CD4-positive, alpha-beta T cell treated with Interleukin-15 for 1 hour (primary cell): ENCODE data around the gene SPINT2.
A peak's percentile ranks its signal among the peaks of the same experiment; 100 is the strongest.
"Not testable (repeated sequence)": the region's sequence is repeated elsewhere in the genome, so short reads cannot be mapped to it uniquely, and the experiment has no call there.

Experiments
- DNase-seq: peaks from one replicate; pipeline ENCODE4 v3.0.0-alpha.2; 2020

The SPINT2 gene, protein sequence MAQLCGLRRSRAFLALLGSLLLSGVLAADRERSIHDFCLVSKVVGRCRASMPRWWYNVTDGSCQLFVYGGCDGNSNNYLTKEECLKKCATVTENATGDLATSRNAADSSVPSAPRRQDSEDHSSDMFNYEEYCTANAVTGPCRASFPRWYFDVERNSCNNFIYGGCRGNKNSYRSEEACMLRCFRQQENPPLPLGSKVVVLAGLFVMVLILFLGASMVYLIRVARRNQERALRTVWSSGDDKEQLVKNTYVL

DNA sequence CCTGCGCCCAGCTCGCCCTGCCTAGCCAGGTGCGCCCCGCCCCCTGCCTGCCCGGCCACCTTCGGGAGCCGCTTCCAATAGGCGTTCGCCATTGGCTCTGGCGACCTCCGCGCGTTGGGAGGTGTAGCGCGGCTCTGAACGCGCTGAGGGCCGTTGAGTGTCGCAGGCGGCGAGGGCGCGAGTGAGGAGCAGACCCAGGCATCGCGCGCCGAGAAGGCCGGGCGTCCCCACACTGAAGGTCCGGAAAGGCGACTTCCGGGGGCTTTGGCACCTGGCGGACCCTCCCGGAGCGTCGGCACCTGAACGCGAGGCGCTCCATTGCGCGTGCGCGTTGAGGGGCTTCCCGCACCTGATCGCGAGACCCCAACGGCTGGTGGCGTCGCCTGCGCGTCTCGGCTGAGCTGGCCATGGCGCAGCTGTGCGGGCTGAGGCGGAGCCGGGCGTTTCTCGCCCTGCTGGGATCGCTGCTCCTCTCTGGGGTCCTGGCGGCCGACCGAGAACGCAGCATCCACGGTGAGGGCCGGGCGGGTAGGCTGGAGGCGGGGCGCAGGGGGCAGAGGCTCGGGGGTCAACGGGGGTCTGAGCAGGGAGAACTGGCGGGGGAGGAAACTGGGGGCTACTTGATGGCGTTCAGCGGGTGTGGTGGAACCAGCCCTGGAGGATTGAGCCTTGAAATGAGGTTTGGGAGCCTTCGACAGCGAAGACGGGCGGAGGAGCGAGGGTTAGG lies at the start of gene SPINT2:
Gene SPINT2 (plus strand): TSS at position 88 of the 727 bp plus-strand sequence. CDS start 320 bp downstream, at position 408.
- peak; percentile 71 for DNase-seq

DNA sequence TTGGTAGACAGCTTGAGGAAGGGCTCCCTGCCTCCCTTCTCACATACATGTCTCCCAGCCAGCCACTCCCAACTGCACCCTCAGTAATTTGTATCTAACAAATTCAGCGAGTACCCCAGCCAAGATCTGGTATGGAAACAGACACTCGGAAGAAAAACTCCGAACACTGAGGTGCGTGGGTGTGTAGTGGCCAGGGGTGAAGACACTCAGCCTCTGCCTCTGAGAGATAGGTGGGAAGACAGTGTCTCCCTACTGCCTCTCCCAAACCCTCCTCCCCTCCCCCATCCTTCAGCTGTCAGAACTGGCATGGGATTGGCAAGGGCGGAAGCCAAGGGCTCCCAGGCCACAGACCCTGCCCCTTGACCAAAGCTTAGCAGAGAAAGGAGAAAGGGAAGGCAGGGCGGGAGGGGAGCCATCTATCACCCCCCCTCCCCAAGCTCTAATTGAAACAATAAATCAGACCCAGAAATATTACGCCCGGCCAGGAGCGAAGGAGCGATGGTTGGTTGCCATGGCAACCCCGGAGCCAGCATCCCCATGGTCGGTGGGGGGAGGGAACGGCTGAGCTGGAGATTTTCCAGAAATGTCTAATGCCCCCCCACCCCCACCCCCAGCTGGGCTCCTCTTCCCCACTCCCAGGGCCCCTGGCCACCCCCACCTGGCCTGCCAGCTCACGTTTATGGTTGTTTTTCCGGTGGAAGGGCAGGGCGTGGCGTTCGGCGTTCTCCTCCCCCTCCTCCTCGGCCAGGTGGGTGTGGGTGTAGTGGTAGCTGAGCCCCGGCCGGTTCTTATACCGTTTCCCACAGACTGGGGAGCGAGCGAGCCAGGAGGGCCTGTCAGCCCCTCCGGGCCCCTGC lies 47.4 kb upstream of the SPINT2 start:
- DNase-seq, result no peak

DNA sequence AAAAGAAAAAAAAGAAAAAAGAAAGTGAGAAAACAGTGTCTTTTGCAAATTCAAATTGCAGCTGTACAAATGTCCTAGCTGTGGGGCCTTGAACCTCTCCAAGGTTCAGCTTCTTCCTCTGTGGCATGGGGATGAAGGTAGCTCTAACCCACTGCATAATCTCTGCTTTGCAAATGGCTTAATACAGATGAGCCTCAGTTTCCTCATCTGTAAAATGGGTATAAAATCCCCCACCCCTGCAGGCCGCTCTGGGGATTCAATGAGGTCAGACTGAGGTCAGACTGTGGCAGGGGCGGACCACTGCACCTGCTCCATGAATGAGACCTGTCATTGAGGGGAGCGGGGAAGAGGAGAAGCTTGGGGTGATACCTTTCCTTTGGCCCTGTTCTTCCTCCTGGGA lies 46.2 kb upstream of the SPINT2 start:
- DNase-seq, result no peak

DNA sequence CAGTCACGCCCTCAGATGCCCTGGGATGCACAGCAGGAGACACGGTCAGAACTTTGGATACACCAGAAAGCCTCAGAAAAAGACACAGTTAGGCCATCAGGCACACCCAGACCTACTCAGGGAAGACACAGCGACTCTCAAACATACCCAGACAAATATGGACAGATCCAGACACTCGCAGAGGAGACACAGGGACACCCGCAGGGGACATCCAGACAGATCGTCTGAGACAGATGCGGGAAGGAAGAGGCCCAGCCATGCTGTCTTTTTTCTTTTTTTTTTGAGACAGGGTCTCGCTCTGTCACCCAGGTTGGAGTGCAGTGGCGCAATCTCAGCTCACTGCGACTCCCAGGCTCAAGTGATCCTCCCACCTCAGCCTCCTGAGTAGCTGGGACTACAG lies 45.2 kb upstream of the SPINT2 start:
- DNase-seq, result no peak

DNA sequence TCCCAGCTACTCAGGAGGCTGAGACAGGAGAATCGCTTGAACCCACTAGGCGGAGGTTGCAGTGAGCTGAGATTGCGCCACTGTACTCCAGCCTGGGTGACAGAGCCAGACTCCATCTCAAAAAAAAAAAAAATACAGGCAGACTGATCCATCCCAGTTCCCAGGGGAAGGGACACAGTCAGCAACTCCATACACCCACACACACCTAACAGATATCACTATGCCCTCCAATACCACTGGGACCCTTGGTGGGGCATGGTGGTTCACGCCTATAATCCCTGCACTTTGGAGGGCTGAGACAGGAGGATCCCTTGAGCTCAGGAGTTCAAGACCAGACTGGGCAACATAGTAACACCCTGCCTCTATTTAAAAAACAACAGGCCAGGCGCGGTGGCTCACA lies 43.0 kb upstream of the SPINT2 start:
- no peak for DNase-seq

DNA sequence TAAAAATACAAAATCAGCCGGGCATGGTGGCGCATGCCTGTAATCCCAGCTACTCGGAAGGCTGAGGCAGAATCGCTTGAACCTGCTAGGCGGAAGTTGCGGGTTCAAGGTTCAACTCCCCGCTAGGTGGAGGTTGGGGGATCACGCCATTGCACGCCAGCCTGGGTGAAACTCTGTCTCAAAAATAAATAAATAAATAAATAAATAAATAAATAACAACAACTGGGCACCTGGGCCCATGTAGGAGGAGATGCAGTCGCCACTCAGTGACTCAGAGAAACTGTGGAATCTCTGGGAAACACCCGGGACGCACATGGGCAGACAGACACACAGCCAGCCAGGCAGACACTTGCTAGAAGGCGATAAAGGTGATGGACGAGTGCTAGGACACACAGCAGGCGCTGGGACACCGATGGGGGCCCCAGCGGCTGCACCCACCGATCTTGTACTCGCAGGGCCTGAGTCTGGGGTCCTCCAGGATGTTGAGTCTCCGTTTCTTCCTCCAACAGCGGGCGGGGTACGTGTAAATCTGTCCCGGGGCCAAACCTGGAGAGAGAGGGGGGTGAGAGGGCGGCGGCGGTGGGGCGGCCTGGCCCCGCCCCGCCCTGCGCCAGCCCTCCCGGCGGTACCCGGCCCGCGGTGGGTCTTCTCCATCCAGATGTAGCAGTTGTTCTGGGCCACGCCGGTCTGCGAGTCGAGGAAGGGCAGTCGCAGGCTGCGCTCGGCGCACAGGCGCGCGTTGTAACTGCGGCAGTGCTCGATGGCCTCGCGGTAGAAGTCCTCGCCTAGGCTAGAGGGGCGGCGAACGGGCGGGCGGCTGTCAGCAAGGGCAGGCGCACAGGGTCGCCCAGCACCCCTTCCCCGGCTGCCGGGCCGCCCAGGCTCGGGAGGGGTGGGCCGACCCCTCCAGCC lies 42.2 kb upstream of the SPINT2 start:
- DNase-seq, result no peak

DNA sequence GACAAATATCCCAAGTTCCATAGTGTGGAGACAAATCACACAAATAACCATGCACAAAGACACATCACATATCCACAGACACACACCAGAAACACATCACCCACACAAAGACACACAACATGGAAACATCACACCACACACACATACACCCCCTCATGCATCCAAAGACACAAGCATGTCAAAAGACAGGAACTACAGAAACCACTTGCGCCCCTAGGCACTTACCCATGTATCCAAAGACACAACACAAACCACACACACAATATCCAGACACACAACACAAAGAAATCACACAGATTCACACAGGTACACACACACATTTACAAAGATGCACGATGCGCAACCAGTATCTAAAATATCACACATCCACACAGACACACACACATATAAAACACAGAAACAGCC lies 41.3 kb upstream of the SPINT2 start:
- DNase-seq, result no peak

DNA sequence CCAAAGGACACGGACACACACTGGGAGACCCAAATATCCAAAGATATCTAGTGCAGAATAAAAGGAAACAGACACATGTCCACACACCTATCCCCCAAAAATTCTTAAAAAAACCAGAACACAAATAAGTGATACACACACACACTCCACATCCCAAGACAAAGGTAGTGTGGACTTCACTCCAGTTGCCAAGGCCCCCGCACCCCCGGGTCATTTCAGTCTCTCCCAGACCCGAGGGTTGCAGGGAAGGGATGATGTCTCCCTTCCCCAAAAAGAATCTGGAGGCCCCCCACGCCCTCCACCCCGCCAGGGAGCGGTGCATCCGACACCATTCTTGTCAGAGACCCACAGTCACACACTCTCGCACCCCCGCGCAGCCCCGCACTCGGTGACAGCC lies 40.8 kb upstream of the SPINT2 start:
- DNase-seq, result no peak

DNA sequence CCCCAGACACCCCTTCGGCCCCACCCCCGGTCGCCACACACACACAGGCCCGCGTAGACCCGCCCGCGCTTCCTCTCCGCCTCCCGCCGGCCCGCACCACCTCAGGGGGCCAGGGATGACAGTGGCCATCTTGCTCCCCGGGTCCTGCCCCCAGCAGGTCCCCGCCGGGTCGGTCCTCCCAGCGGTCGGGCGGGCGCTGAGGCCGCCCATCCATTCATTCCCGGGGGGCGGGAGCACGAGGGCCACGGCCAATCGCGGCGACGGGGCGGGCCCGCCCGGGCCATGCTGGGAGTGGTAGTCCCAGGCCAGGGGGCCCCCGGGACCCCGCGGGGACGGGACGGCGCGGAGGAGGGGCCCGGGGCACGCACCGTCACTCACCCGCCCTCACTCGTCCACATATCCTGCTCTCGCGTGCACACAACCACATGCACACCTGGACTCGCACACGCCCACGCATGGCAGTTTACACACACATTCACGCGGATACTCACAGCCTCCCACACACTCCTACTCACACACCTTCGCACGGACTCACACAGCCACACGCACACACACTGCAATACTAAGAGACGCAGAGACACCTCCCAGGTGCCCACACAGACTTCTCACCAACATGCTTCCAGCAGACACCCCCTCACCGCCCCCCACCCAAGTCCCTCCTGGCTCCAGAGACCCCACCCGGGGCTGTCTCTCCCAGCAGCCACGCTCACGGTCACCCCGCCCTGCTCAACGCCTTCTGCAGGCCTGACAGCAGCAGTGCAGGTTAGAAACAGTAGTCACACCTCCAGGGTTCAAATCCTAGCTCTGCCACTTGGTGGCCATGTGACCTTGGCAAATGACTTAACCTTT lies 40.1 kb upstream of the SPINT2 start, which contains the start of gene DPF1:
Gene DPF1 (minus strand): TSS at position 209 of the 849 bp plus-strand sequence. CDS start 80 bp downstream, at position 129.
- DNase-seq, result peak; percentile 45

DNA sequence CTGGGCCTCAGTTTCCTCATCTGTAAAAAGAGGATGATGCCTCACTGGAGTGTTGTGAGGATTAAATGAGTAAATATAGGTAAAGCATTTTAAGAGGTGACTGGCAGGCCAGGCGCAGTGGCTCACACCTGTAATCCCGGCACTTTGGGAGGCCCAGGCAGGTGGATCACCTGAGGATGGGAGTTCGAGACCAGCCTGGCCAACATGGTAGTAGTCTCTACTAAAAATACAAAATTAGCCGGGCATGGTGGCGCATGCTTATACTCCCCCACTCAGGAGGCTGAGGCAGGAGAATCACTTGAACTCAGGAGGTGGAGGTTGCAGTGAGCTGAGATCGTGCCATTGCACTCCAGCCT lies 39.5 kb upstream of the SPINT2 start:
- not testable (repeated sequence) for DNase-seq

DNA sequence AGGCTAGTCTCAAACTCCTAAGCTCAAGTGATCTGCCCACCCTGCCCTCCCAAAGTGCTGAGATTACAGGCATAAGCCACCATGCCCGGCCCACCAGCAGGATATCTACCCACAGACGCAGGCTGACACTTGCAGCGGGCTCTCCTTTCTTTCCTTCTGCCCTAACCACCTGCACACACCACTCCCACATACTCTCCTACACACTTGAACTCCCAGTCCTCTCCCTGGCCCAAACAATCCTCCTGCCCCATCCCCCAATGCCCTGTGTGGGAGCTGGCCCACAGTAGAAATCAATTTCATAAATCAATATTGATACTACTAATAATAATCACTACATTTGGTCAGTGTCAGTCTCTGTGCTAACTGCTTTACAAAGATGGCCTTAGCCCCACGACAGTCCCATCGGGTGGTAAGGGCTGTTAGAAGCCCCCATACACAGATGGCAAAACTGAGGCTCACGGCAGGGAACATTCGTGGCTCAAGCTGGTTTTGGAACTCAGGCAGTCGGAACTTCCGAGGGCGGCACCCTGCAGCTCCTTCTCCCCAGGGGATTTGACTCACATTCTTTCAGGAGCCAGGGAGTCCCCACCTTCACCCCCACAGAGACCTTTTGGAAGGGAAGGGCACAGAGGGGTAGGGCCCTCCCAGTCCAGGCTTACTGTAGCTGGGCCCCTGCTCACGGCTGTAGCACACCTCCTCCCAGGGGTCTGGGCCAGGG lies 36.9 kb upstream of the SPINT2 start:
- DNase-seq, result no peak

DNA sequence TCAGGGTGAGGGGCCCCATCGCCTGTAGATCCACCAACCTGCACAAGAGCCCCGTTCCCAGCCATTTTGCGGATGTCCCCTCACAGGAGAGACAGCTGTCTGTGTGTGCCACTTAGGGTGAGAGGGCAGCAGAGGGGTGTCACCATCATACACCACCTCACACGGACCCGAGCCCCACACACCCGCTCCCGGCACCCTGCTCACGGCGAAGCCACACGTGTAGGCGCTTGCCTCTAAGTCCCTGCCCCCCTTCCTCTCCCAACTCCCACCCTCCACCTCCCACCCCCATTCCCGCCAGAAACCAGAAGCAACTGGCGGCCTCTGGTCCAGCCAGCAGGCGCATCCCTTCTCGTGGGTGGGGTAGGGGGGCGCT lies 36.4 kb upstream of the SPINT2 start:
- no peak for DNase-seq

DNA sequence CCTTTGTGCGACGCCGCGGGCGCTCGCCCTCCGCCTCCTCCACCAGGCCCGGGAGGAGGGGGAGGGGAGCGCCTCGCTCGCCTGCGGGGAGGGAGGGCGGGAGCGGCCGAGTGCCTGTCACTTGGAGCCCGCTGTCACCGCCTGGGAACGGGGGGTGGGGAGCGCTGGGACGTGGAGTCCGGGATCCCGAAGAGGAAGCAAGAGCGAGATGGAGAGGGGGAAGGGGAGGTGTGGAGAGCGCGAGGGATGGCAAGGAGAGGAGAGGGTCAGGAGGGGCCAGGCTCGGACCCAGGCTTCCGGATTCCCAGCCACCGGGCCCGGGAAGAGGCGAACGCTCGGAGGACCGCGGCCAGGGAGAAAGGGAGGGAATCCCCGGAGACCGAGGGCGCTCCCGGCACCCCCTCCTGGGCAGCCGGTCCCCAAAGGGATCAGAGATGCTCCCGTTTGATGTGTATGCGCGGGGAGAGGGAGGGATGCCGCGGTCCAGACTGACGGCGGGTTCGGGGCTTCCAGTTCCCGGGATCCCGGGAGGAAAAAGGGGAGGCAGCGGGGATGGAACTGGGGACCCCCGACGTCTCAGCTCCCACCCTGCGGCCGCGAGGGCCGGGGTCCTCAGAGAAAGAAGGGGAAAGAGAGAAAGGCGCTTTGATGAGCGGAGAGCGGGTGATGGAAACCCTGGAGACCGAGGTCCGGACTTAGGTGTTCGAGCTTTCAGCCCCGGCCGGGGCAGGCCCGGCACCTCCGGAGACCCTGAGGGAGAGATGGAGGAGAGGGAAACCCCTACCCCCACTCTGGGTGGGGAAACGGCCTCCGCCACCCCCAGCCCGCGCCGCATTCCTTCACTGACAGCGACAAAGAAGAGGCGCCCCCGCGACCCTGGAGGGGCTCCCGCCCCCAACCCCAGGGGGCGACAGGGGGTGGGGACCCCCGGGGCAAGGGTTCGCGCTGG lies 35.6 kb upstream of the SPINT2 start:
- no peak for DNase-seq

DNA sequence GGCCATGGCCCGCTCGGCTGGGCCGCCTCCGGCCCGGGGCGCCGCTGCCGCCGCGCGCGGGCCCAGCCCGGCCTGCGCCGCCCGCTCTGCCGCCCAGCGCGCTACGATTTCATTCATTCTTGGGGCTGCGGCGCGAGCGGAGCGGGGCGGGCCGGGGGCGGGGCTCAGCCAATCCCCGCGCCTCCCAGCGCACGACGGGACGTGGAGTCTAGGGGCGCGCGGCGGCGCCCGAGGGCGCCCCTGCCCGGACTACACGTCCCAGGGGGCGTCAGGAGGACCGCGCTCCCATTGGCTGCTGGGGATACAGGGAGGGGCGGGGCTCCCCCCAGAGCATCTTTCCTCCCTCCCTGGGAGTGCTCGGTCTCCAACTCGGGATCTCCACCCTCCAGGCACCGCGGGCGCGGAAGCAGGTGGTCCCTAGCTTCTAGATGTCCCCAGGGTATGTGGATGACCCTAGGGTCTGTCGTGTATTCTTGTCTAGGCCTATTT lies 34.7 kb upstream of the SPINT2 start:
- peak; percentile 73 for DNase-seq

DNA sequence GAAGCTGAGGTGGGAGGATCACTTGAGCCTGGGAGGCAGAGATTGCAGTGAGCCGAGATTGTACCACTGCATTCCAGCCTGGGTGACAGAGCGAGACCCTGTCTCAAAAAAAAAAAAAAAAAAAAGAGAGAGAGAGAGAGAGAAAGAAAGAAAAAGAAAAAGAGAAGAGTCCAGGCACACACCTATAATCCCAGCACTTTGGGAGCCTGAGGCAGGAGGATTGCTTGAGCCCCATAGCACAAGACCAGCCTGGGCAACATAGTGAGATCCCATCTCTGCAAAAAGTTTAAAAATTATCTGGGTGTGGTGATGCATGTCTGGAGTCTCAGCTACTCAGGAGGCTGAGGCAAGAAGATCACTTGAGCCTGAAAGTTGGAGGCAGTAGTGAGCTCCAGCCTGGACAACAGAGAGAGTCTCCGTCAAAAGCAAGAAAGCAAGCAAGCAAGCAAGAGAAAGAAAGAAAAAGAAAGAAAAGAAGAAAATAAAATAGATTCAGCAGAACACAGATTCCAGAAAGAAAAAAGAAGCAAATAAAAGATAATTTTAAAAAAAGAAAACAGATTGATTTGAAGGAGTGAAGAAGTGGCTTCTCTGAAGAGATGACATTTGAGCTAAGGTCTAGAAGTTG lies 33.8 kb upstream of the SPINT2 start:
- not testable (repeated sequence) for DNase-seq

DNA sequence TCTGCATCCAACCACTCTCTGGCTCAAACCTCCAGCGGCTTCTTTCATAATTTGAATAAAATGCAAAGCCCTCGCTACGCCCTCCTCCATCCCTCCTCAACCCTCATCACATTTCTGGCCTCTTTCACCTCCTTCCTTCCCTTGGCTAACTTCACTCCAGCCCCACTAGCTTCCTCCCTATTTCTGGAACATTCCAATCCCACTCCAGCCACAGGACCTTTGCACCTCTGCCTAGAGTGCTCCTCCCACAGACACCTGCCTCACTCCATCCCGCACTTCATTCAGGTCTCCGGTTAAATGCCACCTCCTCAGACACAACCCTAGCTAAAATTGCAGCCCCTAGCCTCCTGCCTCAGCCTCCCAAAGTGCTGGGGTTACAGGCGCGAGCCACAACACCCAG lies 32.5 kb upstream of the SPINT2 start:
- DNase-seq, result no peak

DNA sequence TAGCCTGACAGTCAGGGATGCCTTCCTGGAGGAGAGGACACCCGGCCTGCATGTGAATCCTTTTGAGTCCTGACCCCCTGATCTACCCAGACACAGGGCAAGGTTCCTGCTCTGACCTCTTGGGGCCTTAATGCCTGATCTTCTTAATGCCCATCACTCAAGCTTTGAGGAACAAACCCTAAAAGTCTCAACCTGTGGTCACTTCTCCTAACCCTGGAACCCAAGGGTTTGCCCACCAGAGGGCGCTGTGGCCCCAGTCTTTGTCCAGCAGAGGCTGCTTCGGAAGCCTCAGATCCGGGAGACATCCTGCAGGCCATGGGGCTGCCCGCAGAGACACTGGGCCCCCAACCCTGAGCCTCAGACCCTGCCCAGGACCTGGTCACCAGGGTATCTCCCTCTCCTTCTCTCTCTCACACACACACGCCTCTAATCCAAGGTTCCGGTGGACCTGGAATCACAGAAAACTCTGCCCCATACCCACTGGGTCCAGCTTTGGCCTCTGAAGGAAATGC lies 30.6 kb upstream of the SPINT2 start:
- peak; percentile 71 for DNase-seq

DNA sequence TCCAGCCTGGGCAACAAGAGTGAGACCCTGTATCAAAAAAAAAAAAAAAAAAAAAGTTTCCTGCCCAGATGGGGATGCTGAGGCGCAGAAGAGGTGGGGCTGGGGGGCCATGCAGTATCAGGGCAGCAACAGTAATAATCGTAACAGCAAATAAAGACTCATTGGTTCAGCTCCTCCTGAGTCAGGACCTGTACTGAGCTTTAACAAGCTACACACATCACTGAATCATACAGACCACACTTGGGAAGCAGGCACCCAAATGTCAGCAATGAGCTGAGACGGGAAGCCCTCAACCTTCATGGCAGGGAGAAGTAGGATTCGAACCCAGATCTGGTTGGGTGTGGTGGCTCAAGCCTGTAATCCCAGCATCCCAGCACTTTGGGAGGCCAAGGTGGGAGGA lies 29.8 kb upstream of the SPINT2 start:
- DNase-seq, result no peak

DNA sequence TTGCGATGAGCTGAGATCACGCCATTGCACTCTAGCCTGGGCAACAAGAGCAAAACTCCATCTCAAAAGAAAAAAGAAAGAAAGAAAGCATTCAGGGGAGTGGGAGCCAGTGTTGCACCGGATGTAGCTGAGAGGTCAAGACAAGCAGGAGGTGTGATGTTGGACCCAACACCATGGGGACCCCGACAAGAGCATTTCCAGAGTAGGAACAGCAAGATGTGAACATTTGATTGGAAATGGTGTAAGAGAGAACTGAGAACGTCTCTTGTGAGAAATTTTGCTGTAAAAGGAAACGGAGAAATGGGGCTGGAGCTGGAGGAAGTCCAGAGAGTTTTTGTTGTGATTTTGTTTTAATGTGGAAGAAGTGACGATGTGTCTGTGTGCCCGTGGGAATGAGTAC lies 24.6 kb upstream of the SPINT2 start:
- DNase-seq, result no peak
